Nephron (organoid): Measurements from ENCODE around the gene CENPU.

Experiments
- H3K27ac Mint-ChIP-seq, 3 experiments: 2 replicates each; pipeline ENCODE4 v1.8.0; 2020; ENCODE audit warnings: mixed read lengths in 3 of 3, mild to moderate bottlenecking in 2 of 3, moderate library complexity in 1 of 3
- H3K27me3 Mint-ChIP-seq: 2 replicates; pipeline ENCODE4 v1.8.0; 2021; ENCODE audit warnings: low read depth, mild to moderate bottlenecking, moderate library complexity, mixed read lengths
- H3K36me3 Mint-ChIP-seq: 2 replicates; pipeline ENCODE4 v1.8.0; 2020; ENCODE audit warnings: low read depth, mixed read lengths
- H3K4me1 Mint-ChIP-seq: 2 replicates; pipeline ENCODE4 v1.8.0; 2020; ENCODE audit warnings: mixed read lengths
- H3K4me3 Mint-ChIP-seq, 3 experiments: 2 replicates each; pipeline ENCODE4 v1.8.0; 2020; ENCODE audit warnings: mild to moderate bottlenecking in 3 of 3, mixed read lengths in 3 of 3, moderate library complexity in 2 of 3
- H3K9me3 Mint-ChIP-seq: 2 replicates; pipeline ENCODE4 v1.8.0; 2020; ENCODE audit warnings: mixed read lengths
- CTCF ChIP-seq, 3 experiments: fragments of 200-600 bp; sonication (generic); IDR thresholded peaks; one replicate each; pipeline ENCODE4 v1.5.0; 2021; ENCODE audit warnings: antibody characterized with exemption in 3 of 3; ENCODE audit not compliant: unreplicated experiment in 3 of 3

The CENPU gene

GRCh38 chr4:184649026-184649970 lies 84.6 kb downstream of the CENPU start, which contains the start of the genes CASP3 and PRIMPOL:
TSS of gene CASP3 (minus strand) at chr4:184649447. CDS start at chr4:184638453, 10,994 bp downstream.
TSS of gene PRIMPOL (plus strand) at chr4:184649738. CDS start at chr4:184657141, 7,403 bp downstream.
- Mint-ChIP-seq H3K27me3 (no peaks in the 10 kb centered on the region), H3K27ac (peak within 1 kb of the TSS; percentile 89 to 98 (median 95)), H3K9me3 (no peaks in the 10 kb centered on the region), H3K4me1 (peaks cover 56% of the 10 kb centered on the region), H3K36me3 (peaks cover 14% of the 10 kb centered on the region), H3K4me3 (peak within 1 kb of the TSS; percentile 89 to 95 (median 92))
- TF ChIP-seq CTCF (IDR thresholded peaks at IDR 0.05; ENCODE audit: unreplicated experiment in 3 of 3) = no peak

- peaks cover 15% of the 10 kb centered on the region for H3K36me3 Mint-ChIP-seq
- peak overlapping the region; percentile 89 to 92 (median 91) for H3K4me3 Mint-ChIP-seq
- peak overlapping the region; percentile 82 to 96 (median 95) for H3K27ac Mint-ChIP-seq
- H3K9me3 Mint-ChIP-seq = no peaks in the 10 kb centered on the region
- TF ChIP-seq CTCF (IDR thresholded peaks at IDR 0.05; ENCODE audit: unreplicated experiment in 3 of 3) = no peak
- H3K27me3 Mint-ChIP-seq = no peaks in the 10 kb centered on the region
- peaks cover 49% of the 10 kb centered on the region for H3K4me1 Mint-ChIP-seq
Measured at GRCh38 chr4:184648313-184649025, 85.4 kb downstream of the CENPU start.

- TF ChIP-seq CTCF (IDR thresholded peaks at IDR 0.05; ENCODE audit: unreplicated experiment in 3 of 3) = no peak
- H3K36me3 Mint-ChIP-seq = peaks cover 15% of the 10 kb centered on the region
- H3K9me3 Mint-ChIP-seq = no peaks in the 10 kb centered on the region
- no peaks in the 10 kb centered on the region for H3K27me3 Mint-ChIP-seq
- H3K27ac Mint-ChIP-seq = peak overlapping the region; percentile 82 to 96 (median 95)
- H3K4me1 Mint-ChIP-seq = peaks cover 48% of the 10 kb centered on the region
- H3K4me3 Mint-ChIP-seq = peak overlapping the region; percentile 89 to 91 (median 91)
Measured at GRCh38 chr4:184648054-184648312, 85.9 kb downstream of the CENPU start.

DNA sequence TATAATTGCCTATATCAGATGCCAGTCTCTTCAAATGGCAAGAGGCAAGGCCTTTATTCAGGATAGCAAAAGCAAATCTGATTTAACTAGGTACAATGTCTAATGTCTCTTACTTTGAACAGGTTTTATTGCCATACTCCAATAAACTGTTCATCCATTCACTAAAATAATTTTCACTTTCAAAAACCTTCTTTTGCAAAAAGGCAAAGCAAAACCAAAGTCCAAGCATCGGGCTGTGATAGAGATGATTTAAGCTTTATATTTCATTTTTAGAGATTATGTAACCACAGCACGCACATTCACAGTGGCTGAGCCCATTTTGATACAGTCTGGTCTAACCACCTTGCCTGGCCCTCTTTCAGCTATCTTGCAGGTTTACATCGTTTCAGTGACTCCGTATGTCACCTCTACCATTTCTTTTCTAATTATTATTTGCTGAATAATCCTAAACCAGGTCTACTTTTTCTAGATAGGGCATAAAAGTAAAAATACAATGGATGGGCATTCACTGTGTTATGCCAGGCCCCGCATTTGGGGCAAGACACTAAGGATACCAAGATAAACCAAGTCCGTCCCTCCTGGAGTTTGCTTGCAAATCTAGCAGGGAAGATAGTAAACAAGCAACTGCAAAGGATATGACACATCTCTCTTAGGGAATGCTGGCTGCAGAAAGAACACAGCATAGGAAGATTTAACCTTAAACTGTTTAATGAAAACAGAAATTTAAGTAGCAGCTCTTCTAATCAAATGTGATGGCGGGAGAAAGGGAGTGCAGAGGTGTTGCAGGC lies 86.4 kb downstream of the CENPU start:
- TF ChIP-seq CTCF (IDR thresholded peaks at IDR 0.05; ENCODE audit: unreplicated experiment in 3 of 3) = no peak
- no peaks in the 10 kb centered on the region for H3K9me3 Mint-ChIP-seq
- H3K27me3 Mint-ChIP-seq = no peaks in the 10 kb centered on the region
- peaks cover 46% of the 10 kb centered on the region for H3K4me1 Mint-ChIP-seq
- H3K36me3 Mint-ChIP-seq = peaks cover 16% of the 10 kb centered on the region
- H3K4me3 Mint-ChIP-seq = peak overlapping the region; percentile 89 to 91 (median 91)
- peak overlapping the region; percentile 82 to 96 (median 95) for H3K27ac Mint-ChIP-seq

DNA sequence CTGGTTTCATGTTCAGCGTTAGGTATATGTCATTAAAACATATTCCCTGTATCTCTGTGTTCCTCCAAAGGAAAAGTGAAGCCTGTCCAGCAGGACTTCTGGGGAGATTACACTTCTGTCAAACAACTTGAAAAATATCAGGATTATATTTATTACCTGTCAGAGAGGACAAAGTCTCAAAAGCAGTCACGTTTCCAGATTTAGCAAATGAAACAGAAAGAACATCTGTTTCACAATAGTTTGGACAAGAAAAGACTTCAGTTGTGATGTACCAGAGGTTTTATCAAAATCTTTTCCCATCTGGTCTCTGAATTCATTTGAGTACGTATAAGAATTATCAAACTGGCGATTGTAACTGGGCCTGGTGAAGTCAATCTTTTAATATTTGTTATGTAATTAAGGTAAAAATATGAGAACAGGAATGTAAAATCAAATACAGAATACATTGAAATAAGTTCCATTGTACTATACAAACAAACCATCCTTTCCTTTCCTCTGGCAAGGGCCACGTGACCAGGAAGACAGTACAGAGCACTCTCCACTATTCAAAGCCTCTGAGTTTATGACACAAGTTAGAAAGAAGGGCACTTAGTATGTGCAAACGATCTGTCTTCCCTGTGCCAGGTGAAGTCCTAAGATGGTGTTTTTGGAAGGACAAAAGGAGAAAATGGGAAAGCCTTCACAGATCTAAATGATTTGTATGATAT lies 87.8 kb downstream of the CENPU start:
- H3K27me3 Mint-ChIP-seq = no peaks in the 10 kb centered on the region
- peaks cover 38% of the 10 kb centered on the region for H3K4me1 Mint-ChIP-seq
- H3K36me3 Mint-ChIP-seq = peaks cover 24% of the 10 kb centered on the region
- peak overlapping the region; percentile 25 to 58 (median 36) for H3K27ac Mint-ChIP-seq
- no peak for TF ChIP-seq CTCF (IDR thresholded peaks at IDR 0.05; ENCODE audit: unreplicated experiment in 3 of 3)
- peak overlapping the region; percentile 68 to 91 (median 89) for H3K4me3 Mint-ChIP-seq
- H3K9me3 Mint-ChIP-seq = no peaks in the 10 kb centered on the region
